ENCODE measurements around the gene TTYH3. TPM values are rescaled to one million over a fixed set of nuclear protein-coding genes. Genes with fewer than 3 reads are reported as not detected.
"Not testable (repeated sequence)": the region's sequence is repeated elsewhere in the genome, so short reads cannot be mapped to it uniquely, and the experiment has no call there.

TTYH3 gene
- total RNA-seq, 1 experiment from 2014 or later = 20.9 TPM

GRCh38 chr7:2673934-2674333, 42.1 kb downstream of the TTYH3 start:
- ChIA-PET CTCF (interaction anchor here (0.8 kb wide), 1 partner anchor 9 kb away, joined by 3 read pairs; no protein-coding TSS in a partner anchor), POLR2A (no interaction called here)
- DNase-seq (ENCODE audit: unreplicated experiment) = no peak
- no TSS peak for BruUV-seq (replicated peaks)
- Mint-ChIP-seq H3K9me3 (ENCODE audit: unreplicated experiment) (peaks cover 6% of the 10 kb centered on the region), H3K4me3 (ENCODE audit: unreplicated experiment) (no peak overlapping the region), H3K4me1 (ENCODE audit: insufficient read depth, unreplicated experiment) (no peaks in the 10 kb centered on the region), H3K27ac (ENCODE audit: low read depth, unreplicated experiment) (no peak overlapping the region), H3K36me3 (ENCODE audit: insufficient read depth, unreplicated experiment) (no peaks in the 10 kb centered on the region), H3K27me3 (ENCODE audit: insufficient read depth, unreplicated experiment) (peaks cover 24% of the 10 kb centered on the region)
- TF ChIP-seq, protein P1, sequence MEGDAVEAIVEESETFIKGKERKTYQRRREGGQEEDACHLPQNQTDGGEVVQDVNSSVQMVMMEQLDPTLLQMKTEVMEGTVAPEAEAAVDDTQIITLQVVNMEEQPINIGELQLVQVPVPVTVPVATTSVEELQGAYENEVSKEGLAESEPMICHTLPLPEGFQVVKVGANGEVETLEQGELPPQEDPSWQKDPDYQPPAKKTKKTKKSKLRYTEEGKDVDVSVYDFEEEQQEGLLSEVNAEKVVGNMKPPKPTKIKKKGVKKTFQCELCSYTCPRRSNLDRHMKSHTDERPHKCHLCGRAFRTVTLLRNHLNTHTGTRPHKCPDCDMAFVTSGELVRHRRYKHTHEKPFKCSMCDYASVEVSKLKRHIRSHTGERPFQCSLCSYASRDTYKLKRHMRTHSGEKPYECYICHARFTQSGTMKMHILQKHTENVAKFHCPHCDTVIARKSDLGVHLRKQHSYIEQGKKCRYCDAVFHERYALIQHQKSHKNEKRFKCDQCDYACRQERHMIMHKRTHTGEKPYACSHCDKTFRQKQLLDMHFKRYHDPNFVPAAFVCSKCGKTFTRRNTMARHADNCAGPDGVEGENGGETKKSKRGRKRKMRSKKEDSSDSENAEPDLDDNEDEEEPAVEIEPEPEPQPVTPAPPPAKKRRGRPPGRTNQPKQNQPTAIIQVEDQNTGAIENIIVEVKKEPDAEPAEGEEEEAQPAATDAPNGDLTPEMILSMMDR (IDR thresholded peaks at IDR 0.05; ENCODE audit: unreplicated experiment) = no peak
- intact Hi-C loops (cut with micrococcal nuclease) = no loop called here

DNA sequence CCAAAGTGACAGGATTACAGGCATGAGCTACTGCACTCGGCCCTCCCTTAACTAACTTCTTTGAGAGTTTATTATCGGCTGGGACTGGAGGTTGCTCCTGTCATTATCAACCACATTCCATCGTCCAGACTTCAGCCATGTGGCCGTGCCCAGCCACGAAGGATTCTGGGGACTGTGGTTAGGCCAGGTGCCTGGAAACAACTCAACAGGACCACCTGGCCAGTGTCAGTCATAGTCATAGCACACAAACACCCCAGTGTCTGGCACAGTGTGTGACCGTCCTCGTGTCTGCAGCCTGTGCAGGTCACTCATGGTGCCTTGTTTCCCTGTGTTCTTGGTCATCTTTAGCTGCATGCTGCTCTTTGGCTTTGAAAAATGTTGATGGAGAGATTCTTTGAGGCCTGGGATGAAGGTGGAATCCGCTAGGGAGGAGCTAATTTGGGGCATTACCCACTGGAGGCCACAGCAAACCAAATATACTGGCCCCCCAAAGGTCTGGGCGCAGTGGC, 43.5 kb downstream of the TTYH3 start:
- POLR2A ChIA-PET = no interaction called here
- TF ChIP-seq, protein P1 (IDR thresholded peaks at IDR 0.05; ENCODE audit: unreplicated experiment) = no peak
- H3K9me3 Mint-ChIP-seq (ENCODE audit: unreplicated experiment) = peaks cover 6% of the 10 kb centered on the region
- intact Hi-C loops (cut with micrococcal nuclease) = no loop called here
- no TSS peak for BruUV-seq (replicated peaks)
- no peaks in the 10 kb centered on the region for H3K4me1 Mint-ChIP-seq (ENCODE audit: insufficient read depth, unreplicated experiment)
- CTCF ChIA-PET = no interaction called here
- no peak overlapping the region for H3K27ac Mint-ChIP-seq (ENCODE audit: low read depth, unreplicated experiment)
- no peaks in the 10 kb centered on the region for H3K36me3 Mint-ChIP-seq (ENCODE audit: insufficient read depth, unreplicated experiment)
- no peak overlapping the region for H3K4me3 Mint-ChIP-seq (ENCODE audit: unreplicated experiment)
- peaks cover 29% of the 10 kb centered on the region for H3K27me3 Mint-ChIP-seq (ENCODE audit: insufficient read depth, unreplicated experiment)
- no peak for DNase-seq (ENCODE audit: unreplicated experiment)

DNA sequence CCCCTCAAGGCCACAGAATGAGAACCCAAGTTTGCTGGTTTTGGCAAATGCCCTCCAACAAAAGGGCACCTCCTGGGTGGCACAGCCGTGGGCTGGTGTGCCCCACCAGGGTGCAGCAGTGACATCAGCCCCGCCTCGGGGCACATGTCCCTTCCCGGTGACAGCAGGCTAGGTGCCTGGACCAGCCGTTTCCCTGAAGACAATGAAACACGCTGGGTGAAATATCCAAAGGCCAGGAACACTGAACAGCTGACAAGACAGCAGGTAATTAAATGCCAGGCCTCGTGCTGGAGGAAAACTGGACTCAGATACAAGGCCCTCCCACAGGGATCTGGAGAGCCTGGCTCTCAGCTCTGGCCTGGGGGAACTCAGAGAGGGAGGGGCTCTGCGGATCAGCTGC, 44.8 kb downstream of the TTYH3 start:
- H3K4me3 Mint-ChIP-seq (ENCODE audit: unreplicated experiment); H3K36me3 Mint-ChIP-seq (ENCODE audit: insufficient read depth, unreplicated experiment); intact Hi-C loops (cut with micrococcal nuclease); CTCF ChIA-PET; H3K9me3 Mint-ChIP-seq (ENCODE audit: unreplicated experiment); H3K27ac Mint-ChIP-seq (ENCODE audit: low read depth, unreplicated experiment); DNase-seq (ENCODE audit: unreplicated experiment); H3K4me1 Mint-ChIP-seq (ENCODE audit: insufficient read depth, unreplicated experiment); POLR2A ChIA-PET; BruUV-seq (replicated peaks): not testable (repeated sequence)
- H3K27me3 Mint-ChIP-seq (ENCODE audit: insufficient read depth, unreplicated experiment) = peaks cover 25% of the 10 kb centered on the region

DNA sequence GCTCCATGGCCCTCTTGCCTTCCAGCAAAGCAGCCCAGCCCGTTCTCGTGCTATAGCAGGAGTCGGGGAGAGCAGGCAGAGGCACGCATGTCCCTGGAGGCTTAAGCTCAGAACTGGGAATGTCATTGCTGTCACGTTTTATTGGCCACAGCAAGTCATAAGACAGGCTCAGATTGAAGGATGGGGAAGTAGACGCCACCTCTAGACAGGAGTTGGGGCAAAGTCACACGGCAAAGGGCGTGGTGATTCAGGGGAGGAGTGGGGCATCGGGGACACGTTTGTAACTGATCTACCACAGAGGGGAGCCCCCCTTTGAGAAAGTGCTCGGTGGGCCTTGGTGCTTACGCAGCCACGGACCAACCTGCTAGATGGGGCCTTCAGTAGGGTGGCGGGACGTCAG, 46.7 kb downstream of the TTYH3 start:
- H3K4me1 Mint-ChIP-seq (ENCODE audit: insufficient read depth, unreplicated experiment); CTCF ChIA-PET; BruUV-seq (replicated peaks); POLR2A ChIA-PET; DNase-seq (ENCODE audit: unreplicated experiment); H3K9me3 Mint-ChIP-seq (ENCODE audit: unreplicated experiment); intact Hi-C loops (cut with micrococcal nuclease); H3K4me3 Mint-ChIP-seq (ENCODE audit: unreplicated experiment); H3K27ac Mint-ChIP-seq (ENCODE audit: low read depth, unreplicated experiment); H3K36me3 Mint-ChIP-seq (ENCODE audit: insufficient read depth, unreplicated experiment): not testable (repeated sequence)
- H3K27me3 Mint-ChIP-seq (ENCODE audit: insufficient read depth, unreplicated experiment) = peaks cover 41% of the 10 kb centered on the region

- BruUV-seq (replicated peaks); H3K9me3 Mint-ChIP-seq (ENCODE audit: unreplicated experiment); H3K27ac Mint-ChIP-seq (ENCODE audit: low read depth, unreplicated experiment); H3K36me3 Mint-ChIP-seq (ENCODE audit: insufficient read depth, unreplicated experiment); H3K4me1 Mint-ChIP-seq (ENCODE audit: insufficient read depth, unreplicated experiment); H3K4me3 Mint-ChIP-seq (ENCODE audit: unreplicated experiment); POLR2A ChIA-PET; DNase-seq (ENCODE audit: unreplicated experiment): not testable (repeated sequence)
- intact Hi-C loops (cut with micrococcal nuclease) = loop anchor here (2.0 kb wide), 1 partner anchor 125 kb away; the partner anchor contains the start of gene BRAT1
- peaks cover 41% of the 10 kb centered on the region for H3K27me3 Mint-ChIP-seq (ENCODE audit: insufficient read depth, unreplicated experiment)
- CTCF ChIA-PET = interaction anchor here (1.0 to 3.5 kb wide), 4 partner anchors 9 to 228 kb away, joined by 3 to 48 read pairs (median 10); no protein-coding TSS in a partner anchor
Measured at GRCh38 chr7:2679135-2680127, 47.6 kb downstream of the TTYH3 start.

Measured in MCF 10A (cell line).